AML-193 (cell line): ENCODE results near the gene MALL.
"Not testable (repeated sequence)": the region's sequence is repeated elsewhere in the genome, so short reads cannot be mapped to it uniquely, and the experiment has no call there.

ENCODE experiments used
- DNase-seq, 2 experiments: peaks; one replicate each; lab custom pipeline; 2025; lab: John Stamatoyannopoulos, UW

Gene MALL

DNA sequence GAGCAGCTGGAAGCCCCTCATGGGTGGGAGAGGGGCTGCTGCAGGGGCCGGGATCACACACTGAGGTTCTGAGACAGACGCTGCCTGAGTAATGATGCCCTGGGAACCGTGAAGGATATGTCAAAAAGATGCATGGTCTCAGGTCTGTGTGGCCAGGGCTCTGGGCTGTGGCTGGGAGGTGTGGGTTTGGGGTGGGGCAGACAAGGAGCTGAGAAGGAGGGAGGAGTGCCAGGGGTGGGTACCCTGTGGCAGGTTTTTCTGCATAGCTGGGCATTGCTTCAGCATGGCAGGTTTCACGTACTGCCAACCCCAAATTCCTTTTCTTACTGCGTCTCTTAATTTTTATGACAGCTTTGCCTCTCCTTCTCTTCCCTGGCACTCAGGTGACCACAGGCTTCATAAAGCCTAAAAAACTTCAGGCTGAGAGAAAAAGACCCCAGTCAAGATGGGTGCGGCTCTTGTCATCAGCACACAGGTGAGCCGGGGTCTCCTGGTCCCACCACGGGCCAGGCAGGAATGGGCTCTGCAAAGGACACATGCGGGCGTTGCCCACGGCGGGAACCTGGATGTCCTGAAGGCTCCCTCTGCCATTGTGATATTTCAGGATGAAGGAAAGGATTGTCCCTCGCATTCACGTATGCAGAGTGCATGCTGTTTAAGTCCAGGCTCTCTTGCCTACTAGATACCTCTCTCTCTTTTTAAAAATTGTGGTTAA lies 18.0 kb downstream of the MALL start:
- DNase-seq = no peak

DNA sequence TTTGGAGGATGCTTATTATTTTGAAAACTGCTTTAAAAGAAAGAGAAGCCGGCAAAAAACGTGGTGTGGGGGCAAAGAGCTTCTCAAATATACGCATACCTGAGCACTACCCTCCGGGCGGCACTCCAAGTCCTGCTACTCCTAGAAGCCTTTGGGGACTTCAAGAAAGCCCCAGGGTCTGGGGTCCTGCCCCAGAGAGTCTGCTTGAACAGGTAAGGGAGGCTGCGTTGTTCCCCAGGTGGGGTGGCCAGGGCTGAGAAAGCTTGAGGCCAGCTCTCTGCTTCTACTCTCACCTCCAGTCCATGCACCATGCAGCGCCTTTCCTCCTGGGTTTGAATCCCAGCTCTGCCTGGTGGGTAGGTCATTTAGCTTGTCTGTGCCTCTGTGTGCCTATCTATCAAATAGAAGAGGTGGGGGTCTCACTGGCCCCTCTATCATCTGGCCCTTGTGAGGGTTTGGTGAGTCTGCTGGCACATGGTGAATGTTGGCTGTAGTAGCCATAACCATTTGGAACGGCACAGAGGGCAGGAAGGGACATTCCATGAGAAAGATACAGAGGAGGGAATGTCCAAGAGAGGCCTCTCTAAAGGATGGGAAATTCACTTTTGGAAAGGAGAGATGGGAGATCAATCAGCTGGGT lies 19.5 kb downstream of the MALL start:
- DNase-seq = no peak

DNA sequence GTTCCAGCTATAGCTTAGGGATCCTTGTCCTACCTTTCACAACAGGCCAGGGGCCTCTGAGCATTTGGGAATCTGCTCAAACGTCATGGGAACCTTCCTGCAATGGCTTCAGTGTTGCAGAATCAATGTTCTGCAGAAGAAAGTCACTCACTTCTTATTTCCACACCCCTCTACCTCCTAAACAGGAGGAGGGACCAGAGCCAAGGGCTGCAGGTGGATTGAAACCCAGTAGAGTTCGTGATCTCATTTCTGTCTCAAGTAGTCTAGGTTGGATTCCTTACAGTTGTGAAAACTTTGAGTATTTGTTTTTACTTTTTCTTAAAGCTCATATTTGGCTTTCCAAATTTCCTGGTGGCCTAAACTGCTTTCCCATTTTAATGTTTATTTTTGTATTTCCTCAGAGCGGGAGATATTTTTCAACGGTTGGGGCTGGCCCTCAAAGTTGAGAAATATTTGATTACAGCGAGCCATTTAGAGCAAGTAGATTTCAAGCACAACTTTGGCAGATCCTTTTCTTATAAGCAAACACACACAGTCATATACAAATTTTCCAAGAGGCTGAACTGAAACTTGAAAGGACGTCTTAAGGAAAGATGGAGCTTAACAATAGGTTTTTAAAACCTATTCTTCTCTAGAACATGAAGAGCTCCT lies 20.6 kb downstream of the MALL start:
- not testable (repeated sequence) for DNase-seq

DNA sequence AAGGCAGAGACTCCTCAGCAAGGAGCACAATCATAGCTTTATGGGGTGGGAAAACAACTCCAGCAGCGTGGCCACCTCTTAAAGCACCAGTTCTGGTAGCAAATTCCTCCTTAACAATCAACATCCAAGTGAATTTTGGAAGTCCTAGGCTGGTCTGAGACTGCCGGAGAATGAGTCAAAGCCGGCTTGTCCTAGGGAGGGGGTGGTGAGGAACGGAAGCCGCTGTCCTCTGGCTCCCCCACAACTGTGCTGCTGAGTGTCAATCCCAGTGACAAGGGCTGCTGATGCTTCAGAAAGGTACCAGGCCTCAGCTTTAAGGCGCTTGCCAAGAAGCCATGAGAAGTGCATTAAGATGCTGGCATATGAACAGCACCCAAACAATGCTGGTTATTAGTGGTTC lies 21.7 kb downstream of the MALL start:
- not testable (repeated sequence) for DNase-seq

DNA sequence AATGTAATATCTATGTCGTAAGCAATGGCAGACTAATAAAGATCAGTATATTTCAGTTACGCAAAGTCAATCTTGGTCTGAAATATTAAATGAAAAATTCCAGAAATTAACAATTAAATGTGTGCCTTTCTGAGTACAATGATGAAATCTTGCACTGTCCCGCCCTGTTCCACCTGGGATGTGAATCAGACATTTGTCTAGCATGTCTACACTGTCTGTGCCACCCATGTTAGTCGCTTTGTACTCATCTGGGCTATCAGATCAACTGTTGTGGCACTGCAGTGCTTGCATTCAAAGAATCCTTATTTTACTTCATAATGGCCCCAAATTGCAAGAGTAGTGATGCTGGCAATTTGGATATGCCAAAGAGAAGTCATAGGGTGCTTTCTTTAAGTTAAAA lies 25.5 kb downstream of the MALL start:
- not testable (repeated sequence) for DNase-seq

DNA sequence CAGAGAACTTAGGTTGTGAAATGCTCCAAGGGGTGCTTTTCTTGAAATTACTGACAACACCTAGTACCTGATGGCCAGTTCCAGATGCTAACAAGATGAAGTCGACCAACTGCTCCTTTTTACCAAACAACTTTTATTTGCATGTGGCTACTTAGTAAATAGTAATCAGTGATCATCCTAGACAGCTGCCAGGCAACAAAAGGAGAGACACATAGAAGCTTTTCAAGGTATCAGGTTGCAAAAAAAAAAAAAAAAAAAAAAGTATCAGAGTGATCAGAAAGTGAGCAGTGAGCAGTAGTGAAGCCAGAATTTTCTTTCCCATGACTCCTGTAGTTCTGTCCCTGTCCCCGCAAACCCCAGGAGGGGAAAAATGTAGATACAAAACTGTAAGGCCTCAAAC lies 31.9 kb downstream of the MALL start:
- DNase-seq = not testable (repeated sequence)

DNA sequence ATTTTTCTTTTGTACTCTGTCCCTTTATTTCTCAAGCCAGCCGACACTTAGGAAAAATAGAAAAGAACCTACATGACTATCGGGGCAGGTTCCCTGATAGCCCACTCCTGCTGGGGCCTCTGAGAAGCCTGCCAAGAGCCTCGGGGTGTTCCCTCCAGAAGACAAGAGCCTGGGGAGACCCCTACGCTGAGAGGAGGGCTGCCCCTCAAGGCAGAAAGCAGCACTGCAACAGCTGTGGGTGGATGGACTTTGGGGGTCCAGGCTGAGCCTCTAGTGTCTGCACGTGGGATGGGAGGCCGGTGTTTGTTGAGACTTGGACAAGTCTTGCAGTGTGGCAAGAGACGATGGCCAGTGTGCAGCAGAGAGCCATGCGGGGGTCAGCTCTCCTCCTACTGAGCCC lies 32.5 kb downstream of the MALL start:
- DNase-seq = not testable (repeated sequence)

DNA sequence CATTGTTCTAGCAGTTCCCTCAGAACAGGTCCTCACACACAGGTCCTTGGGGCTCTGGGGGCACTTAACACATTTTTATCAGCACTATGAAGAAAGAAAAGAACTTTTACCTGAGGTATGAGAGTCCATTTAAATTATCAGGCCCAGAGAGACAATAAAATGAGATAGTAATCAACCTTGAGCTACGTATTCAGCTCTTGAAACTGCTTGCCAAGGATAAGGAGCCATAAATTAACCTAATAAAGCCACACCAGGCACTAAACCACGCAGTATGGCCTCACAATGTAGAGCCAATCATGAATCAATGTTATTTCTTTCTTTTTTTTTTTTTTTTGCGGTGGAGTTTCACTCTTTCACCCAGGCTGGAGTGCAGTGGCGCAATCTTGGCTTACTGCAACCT lies 37.5 kb downstream of the MALL start:
- DNase-seq = not testable (repeated sequence)

DNA sequence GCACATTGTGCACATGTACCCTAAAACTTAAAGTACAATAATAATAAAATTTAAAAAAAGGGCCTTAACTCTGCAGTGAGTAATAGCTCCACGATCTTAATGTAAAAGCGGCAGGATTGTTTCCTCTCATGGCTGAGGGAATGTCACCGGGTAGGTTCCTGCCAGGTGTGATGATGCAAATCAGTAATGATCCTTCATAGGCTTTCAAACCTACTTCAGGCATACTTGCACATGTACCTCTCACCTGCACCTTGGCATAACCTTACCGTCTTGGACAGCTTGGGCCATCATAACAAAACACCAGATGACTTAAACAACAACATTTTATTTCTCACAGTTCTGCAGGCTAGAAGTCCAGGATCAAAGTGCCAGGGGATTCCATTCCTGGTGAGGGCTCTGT lies 39.7 kb downstream of the MALL start:
- not testable (repeated sequence) for DNase-seq

DNA sequence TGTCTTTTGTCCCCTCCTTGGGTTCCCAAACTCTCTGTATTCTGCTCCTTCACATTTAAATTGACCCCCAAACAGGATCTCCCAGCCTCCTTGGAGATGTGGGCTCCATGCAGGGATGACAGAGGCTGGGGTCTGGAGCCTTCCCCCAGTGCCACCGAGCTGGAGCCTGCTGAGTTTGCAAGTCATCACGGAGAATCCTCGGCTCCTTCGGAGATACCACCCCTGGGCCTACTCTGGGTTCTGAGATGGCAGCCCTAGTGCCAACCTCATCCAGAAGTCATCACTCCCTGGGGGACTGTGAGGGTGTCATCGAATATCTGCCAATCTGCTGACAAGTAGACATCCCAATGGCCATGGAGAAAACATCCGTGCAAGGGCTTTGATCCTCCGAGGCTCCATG lies 45.8 kb downstream of the MALL start:
- not testable (repeated sequence) for DNase-seq

DNA sequence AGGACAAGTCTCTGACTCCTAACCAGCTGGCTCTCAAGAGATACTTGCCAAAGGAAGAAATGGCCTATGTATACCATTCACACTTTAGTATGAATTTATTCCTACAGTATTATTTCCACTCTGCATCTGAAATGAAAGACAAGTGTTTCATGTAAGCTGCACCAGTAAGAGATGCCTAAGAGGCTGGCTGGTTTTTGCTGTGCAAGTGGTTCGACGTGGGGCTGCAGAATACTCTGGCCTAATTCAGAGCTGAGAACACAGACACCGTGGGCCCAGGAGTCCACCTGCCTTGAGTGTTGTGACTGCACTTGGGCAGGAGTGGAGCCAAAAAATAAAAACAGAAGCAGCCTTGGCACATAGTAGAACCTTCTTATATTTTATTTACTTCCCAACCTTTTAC lies 47.5 kb downstream of the MALL start:
- DNase-seq = not testable (repeated sequence)

DNA sequence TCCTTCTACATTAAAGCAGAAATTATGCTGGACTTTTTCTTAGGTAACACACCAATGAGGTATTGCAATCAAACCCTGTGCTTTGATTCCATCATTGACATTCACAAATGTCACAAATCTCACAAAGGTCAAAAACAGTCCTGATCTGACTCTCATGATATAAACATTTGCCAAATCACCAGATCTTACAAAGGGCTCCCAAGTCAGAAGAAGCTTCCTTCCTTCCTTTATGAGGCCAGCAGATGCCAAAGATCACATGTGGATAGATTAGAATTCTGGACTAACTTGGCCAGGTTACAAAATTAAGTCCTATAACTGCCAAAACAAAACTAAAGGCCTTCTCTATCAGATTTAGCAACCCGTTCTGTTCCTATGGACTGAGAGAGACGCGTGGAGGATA lies 53.3 kb downstream of the MALL start:
- not testable (repeated sequence) for DNase-seq

DNA sequence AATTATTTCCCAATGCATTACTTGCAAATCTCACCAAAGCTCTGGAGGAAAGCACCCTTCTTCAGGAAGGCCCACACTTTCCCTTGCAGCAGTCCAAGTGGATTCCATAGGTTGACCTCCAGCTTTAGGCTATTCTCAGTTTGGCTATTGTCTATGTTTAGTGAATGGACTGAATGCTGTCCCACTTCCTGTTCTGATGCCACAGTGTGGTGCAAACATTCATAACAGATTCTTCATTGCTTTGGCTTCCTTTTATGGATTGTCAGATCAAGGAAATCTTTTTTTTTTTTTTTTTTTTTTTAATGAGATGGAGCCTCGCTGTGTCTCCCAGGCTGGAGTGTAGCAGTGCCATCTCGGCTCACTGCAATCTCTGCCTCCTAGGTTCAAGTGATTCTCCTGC lies 55.1 kb downstream of the MALL start:
- DNase-seq = not testable (repeated sequence)

DNA sequence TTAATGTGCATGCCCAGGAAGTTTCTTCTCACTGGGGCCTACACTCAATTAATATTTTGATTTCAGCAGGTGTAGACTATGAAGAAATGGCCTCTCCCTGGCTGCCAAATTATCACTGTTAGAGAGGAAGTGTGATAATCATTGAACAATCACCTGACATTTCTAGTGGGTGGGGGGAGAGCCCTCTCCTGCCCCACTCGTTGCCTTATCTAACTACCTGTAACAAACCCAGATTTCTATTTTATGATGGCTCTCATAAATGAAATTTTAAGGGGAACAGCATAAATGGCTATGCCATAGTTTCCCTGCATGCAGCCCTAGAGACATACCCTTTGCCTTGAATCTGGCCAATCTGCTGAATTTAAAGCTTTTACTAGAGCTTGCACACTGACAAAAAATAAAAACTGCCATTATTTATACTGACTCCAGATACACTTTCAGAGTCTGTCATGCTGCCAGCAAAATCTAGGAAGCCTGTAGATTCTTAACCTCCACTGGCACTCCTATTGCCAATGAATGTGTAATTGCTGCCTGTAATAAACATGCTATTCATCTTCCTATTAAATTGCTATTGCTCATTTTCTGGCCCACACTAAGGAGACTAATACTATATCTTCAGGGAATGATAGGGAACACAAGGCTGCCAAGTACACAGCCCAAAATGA lies 55.8 kb downstream of the MALL start:
- DNase-seq = not testable (repeated sequence)

DNA sequence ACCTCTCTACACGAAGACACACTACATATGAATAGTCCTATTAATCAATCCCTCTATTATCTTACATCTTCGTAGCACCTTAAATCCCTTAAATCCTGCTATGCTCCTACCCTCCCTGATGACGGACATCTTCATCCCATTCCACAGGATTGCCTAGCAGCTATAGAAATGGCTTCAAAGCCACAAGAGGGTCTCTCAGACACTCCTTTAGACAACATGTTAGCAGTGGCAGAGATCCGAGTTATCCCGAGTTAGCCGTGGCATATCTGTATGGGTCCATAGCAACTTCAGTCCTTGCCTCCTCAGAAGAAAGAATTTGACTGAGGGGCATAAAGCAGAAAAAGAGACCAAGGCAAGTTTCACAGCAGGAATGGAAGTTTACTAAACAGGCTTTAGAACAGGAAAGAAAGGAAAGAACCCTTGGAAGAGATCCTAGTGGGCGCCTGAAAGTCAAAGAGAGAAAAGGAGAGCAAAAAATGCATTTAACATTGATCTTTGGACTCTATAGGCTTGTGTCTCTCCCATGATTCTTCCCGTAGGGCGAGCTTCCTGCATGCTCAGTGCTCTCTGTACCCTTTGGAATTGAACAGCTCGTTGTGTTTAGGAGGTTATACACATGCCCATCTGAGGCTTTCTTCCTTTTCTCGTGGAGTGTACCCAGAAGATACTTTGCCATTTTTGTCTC lies 56.5 kb downstream of the MALL start:
- not testable (repeated sequence) for DNase-seq

DNA sequence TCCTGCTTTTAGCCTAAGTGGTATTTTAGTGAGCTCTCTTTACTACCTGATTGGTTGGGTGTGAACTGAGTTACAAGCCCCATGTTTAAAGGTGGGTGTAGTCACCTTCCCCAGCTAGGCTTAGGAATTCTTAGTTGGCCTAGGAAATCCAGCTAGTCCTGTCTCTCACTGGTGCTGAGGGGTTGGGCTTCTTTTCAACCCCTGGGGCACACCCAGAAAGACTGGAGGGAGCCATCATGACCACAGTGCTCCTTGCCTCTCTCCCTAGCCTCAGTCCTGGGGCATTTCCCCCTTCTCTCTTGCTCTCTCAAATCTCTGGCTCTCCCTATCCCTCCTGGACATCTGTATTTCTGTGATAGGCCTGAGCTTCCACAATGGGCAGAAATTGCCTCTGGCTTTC lies 57.6 kb downstream of the MALL start:
- DNase-seq = not testable (repeated sequence)

DNA sequence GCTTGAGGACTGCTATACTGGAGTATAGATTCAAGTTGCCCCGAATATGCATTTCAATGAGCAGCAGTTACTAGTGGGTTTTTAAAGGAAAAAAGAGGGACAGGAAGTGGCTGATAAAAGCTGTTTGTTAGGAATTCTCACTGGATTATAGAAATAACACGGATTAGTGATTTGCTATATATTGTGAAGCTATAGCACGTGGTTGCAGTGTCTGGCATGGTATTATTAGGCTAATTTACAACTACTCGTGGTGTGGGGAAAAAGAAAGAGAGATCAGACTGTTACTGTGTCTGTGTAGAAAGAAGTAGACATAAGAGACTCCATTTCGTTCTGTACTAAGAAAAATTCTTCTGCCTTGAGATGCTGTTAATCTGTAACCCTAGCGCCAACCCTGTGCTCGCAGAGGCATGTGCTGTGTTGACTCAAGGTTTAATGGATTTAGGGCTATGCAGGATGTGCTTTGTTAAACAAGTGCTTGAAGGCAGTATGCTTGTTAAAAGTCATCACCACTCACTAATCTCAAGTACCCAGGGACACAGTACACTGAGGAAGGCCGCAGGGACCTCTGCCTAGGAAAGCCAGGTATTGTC lies 59.7 kb downstream of the MALL start:
- DNase-seq = not testable (repeated sequence)

DNA sequence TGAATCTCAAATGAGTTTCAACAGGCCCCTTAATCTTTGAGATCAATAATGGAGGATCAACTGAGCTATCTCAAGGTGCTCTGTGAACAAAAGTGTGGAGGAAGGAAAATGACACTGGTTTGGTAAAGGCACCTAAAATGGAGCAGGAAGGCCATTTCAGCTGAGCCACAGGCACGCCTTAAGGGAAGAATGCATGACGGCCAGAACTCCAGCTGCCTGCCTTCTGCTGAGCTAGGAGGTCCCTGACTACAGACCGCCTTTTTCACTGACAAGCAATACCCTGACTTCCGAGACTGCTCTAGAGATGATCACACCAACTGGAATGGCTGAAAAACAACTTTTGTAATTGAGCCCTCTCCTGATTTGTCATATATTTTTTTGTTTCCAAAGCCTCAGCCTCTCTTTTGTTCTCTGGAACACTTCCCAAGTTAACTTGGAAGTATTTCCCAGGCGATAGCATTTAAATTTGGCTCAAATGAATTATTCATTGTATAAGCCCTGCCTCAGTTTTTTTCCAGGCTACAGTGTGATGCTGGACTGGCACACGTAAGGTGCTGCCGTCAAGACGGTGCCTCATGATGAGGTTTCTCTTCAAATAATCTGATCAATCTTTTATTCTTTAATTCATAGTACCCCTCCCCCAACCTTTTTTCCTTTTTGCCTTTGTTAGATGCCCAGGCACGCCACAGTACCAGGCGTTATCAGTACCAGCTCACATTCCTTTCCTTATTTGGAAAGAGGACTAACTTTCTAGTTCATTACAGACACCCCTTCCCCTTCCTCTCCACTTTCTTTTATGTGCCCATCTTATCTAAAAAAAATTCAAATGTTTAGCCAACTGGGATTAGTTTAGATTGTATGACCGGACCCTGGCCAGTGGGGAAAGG lies 60.9 kb downstream of the MALL start:
- DNase-seq = not testable (repeated sequence)

DNA sequence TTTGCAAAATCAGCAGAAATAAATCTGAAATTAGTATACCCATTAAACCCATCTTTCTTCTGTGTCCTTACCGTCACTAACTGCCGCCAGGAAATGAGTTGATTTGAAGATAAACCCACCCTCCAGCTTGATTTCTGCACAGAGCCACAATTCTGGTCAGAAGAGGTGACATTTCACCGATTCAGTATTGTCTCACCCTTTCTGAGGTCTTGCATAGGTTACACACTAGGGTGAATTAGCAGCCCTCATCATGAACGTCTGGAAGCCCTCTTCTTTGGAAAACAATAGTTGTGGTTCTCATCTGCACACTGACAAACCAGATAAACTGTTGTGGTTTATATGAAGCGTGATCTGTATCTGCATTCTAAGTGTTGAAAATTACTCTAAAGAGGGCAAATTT lies 61.9 kb downstream of the MALL start:
- not testable (repeated sequence) for DNase-seq

DNA sequence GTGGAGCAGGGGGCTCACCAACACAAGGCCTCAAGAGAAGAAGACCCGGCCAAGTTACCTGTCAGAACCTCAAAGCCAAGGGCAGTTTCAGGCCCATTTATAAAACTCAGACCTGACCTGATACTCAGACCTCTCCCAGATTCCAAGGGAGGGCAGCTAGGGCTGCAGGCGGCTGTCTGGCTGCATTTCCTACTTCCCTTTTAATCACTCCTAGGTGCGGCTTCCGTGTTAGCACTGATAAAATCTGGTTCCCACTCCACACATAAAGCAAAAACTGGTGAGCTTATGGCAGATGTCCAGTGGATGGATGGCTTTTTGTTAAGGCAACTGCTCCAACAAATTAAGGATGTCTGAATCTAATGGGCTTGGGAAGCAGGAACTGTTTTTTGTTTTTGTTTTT lies 63.5 kb downstream of the MALL start:
- not testable (repeated sequence) for DNase-seq

DNA sequence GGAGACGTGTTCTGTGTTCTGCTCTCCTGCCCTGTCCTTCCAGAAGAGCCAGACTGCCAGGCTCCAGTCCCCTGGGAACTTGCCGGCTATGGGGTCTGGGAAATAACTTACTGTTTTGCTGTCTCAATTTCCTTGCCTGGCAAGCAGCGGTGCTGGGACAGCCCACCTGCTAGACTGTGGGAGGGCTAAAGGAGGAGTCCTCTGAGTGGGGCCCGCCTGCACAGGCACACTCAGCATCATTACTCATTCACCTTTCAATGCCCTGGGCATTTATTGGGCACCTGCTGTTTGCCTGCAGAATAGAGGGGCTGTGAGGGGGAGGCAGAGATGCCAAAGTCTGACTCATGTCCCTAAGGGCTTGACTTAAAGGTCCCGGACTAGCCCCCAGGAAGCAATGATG lies 65.4 kb downstream of the MALL start:
- not testable (repeated sequence) for DNase-seq
